ENCODE results near the gene MYH6.

Gene MYH6

GRCh38 chr14:23375527-23376251, 32.4 kb downstream of the MYH6 start:
- DNase-seq = no peak

DNA sequence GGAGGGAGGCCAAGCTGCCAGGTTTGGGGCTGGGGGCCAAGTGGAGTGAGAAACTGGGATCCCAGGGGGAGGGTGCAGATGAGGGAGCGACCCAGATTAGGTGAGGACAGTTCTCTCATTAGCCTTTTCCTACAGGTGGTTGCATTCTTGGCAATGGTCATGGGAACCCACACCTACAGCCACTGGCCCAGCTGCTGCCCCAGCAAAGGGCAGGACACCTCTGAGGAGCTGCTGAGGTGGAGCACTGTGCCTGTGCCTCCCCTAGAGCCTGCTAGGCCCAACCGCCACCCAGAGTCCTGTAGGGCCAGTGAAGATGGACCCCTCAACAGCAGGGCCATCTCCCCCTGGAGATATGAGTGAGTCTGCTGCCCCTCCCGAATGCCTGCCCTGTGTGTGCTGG, 35.0 kb downstream of the MYH6 start:
- DNase-seq = no peak

DNA sequence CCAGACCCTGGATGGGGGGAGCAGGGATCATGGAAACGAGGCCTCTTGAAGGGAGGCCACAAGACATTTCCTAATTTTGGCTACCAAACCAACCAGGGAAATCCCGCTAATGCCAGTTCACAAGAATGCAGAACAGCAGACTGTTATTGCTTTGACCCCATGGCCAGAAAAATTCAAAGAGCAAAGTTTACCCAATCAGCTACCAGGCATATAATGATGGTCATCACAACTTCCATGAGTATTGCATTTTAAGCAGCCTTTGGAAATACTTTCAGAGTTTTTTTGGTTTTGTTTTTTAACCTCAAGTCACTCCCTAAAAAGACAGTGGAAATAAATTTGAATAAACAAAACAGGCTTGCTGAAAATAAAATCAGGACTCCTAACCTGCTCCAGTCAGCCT, 35.6 kb downstream of the MYH6 start, which contains the start of gene IL25:
Gene IL25 (plus strand): TSS at position 301 of the 400 bp plus-strand sequence.
- DNase-seq = no peak

DNA sequence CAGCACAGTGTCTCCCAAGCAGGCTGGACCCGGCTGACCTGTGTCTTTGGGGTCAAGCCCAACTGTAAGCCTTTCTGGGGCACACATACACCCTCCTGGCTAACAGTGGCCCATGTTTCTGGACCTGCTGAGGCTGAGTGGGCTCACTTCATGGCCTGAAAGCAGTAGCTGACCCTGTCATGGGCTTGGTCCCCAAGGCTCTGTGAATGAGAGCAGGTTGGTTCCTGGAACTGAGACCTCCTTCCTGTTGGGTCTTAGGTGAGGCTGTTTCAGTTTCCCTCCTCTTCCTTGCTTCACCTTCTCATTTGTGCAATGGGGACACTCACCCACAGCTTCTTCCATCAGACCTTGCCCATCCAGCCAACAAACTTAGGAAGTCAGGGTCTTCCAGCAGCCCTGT, 36.2 kb downstream of the MYH6 start:
- DNase-seq = no peak

DNA sequence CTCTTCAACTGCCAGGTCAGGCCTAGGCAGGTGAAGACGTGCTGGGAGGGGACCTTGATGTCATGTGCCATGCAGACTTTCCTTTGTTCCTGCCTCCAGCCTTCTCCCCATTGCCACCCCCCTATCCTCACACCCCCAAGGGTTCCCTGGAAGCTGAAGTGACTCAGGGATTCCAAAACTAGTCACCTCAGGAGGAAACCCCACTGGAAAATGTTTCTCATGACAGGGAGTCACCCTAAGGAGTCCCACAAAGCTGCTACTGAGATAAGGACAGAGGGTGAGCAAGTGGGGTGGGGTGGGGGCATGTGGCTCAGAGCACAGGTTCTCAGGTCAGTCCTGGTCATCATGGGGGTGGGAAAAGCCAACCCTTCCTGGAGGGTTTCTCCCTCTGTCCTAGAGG, 37.9 kb downstream of the MYH6 start:
- no peak for DNase-seq

DNA sequence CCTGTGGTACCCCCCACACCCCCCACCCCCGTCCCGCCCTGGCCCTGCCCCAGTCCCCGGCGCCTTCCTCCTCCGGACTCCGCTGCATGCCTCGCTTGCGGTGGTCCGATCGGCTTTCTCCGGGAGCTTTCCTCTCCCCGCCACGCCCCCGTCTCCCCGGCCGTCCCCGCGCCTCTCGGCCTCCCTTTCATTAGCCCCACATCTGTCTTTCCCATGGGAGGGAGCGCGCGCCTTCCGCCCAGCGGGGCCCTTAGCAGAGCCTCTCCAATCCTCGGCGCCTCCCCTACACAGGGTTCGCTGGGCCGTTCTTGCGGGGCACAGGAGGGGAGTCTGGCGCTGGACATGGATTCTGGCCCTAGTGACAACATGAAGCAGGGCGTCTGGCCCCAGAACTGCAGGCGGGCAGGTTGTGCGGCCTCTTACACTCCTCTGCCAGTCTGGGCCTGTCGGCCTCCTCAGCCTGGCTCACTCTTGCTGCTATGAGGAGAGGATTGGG, 41.6 kb downstream of the MYH6 start:
- DNase-seq = no peak

DNA sequence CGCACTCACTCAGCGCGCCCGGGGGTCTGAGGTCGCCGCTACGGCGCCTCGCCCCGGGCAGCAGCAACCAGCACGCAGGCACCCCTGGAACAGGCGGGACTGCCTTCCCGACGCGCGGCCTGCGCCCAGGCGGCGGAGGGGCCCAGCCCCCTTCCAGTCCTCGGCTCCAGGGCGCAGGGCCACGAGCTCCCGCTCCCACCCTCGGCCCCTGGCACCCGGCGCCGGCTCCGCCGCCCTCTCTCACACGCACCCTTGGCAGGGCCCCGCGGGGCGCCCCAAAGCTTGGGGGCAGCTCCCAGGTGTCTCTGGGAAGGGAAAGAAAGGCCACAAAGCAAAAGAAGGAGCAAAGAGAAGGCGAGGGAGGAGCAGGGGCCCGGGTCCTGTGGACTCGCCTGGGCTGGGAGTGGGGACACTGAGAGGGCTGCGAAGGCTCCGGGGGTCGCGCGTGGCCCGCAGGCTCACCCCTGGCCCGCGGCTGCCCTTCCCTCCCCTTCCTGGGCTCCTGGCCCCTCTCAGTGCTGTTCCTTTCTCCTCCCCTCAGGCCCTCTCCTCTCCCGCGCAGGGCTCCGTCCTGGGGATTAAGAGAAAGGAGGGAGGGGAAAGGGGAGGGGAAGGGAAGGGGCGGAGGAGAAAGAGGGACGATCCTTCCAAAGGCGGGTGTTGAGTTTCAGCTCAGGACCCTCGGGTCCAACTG, 42.2 kb downstream of the MYH6 start:
- no peak for DNase-seq

- no peak for DNase-seq
Measured at GRCh38 chr14:23365036-23365731, 42.9 kb downstream of the MYH6 start, which contains the start of gene EFS. EFS (minus strand) TSS chr14:23365172; CDS start chr14:23365025, 147 bp downstream.

DNA sequence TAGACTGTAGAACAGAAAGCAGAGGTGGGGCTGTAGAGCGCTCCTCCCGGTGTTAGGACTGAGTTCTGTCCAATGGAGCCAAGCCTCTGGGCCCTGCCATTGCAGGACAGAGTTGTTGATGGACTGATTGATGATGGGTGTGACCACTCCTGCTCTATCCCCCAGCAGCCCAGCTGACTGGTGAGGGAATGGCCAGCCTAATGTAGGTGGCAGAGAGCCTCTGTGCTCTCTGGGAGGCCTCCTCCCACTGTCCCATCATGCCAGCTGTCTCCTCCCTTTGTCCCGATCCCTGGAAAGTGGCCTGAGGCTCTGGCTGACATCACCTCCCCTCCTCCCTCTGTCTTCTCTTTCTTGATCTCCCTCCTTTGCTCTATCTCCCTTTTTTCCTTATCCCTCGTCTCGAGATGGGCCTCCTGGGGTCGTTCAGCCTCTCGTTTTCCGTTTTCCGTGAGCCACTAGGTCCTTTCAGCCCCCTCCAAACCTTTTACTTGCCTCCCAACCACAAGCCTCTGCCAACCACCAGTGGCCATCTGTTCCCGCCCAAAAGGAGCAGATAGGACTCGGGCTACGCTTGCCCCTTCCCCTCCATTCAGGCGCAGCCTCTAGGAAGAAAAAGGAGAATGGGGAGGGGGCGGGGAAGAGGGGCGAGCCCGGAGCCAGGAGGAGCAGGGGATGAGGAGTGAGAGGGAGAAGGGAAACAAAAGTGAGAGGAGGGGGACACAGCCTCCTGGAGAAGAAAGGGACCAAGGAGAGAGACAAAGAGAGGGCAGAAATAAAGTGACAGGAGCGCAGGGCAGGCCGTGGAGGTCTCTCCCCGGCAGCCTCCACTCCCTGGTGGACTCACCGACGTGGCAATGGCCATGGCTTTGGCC, 43.7 kb downstream of the MYH6 start:
- DNase-seq = no peak

- no peak for DNase-seq
Measured at GRCh38 chr14:23362200-23362599, 45.9 kb downstream of the MYH6 start.

DNA sequence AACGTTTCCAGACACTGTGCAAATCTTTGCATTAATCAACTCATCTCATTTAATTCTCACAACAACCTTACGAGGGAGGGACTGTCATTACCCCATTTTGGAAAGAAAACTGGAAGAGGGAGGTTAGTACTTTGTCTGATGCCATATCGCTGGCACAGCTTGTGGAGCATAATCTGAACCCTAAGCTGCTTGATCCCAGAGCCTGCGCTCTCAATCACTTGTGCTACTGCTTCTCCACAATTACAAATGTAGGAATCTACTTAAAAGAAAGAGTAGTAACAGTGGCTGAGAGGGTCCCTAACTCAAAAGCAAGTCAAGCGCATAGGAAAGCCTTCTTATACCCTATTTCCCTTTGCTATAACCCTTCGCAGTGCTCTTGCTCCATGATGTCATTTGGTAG, 46.3 kb downstream of the MYH6 start:
- no peak for DNase-seq

DNA sequence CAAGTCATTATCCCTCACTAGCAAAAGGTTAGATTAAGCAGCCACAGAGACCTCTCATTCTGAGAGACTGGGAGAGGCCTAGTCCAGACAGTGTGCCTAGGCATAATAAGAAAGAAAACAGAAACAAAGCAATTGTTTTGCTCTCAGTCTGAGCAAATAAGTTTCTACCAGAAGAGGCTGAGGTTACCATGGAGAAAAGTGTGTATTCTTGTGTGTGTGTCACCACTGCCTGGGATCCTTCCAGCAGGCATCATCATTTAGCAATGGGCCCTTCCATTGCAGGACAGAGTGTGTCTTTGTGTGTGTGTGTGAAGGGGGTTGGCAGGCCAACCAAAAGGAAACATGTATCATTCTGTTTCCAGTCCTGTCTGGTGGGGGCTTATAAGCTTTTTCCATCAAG, 46.8 kb downstream of the MYH6 start:
- no peak for DNase-seq

DNA sequence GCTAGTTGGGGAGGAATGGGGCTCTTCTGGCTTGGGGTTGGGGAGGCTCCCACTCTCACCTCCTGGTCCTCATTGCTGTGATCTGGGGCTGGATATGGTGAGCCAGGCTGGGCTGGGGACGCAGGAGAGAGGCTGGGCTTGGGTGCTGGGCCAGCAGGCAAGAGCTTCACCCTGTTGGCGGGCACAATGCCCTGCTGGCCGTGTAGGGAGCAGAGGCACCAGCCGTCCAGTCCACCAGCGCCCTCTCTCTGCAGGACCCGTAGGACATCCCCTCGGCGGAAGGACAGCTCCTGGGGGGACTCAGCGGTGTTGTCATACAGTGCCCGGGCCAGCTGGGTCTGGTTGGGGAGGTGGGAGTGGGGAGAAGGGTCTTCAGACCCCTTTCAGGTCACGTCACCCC, 47.6 kb downstream of the MYH6 start:
- no peak for DNase-seq

DNA sequence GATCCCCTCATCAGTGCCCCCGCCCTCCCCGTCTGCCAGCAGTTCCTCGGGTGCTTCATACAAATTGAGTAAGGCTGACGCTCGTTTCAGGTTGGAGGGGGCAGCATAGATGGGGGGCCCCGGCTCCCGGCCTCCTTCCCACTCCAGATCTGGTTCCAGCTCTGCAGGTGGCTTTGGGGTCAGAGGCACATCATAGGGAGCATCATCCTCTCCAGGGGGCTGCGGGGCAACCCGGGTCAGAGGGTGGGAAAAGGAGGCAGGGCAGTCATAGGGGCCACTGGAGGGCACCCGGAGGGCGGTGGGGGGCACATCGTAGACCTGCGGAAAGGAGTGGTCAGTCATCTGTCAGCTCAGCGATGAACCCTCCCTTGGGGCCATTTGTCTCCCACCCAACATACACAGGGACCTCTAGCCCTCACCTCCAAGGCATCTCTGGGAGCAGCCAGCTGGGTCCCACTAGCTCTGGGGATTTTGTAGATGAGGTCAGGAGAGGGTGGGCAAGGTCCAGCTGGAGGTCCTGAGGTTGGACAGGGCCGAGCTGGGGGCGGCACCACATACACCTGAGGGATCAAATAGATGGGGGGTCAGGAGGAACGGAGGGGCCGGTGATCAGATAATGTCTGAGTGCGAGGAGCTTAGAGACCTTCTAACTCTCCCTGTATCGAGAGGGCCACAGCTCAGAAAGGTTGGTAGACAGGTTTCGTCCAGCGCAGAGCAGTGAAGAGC, 48.2 kb downstream of the MYH6 start:
- DNase-seq = no peak

- no peak for DNase-seq
Measured at GRCh38 chr14:23359167-23359626, 48.9 kb downstream of the MYH6 start.

DNA sequence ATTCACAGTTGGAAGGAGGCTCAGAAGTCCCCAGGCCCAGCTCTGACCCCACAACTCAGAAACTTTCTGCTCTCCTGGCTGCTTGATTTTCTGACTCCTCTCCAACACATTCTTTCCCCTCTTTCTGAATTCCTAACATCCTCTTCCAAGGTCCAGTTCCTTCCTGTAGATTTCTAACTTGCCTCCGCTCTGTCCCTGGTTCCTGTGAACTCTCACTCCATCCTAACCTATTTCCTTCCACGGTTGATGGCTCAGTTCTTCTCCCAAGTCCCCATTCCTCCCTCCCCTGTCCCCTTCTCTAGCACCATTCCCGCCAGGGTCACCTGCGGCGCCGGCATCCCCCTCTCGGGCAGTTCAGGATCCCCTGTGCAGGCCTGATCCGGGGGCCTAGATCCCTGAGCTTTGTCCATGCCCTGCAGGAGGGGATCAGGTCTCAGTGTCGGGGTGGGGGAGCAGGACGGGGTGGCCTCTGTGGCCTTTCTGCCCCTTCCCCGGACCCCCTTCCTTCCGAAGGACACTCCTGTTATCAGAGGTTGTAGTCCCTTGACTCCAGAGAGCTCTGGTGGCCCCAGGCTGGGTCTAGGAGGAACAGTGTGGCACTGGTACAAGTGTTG, 49.4 kb downstream of the MYH6 start:
- no peak for DNase-seq

- DNase-seq = no peak
Measured at GRCh38 chr14:23358042-23358441, 50.0 kb downstream of the MYH6 start.

- no peak for DNase-seq
Measured at GRCh38 chr14:23357261-23357660, 50.8 kb downstream of the MYH6 start.

DNA sequence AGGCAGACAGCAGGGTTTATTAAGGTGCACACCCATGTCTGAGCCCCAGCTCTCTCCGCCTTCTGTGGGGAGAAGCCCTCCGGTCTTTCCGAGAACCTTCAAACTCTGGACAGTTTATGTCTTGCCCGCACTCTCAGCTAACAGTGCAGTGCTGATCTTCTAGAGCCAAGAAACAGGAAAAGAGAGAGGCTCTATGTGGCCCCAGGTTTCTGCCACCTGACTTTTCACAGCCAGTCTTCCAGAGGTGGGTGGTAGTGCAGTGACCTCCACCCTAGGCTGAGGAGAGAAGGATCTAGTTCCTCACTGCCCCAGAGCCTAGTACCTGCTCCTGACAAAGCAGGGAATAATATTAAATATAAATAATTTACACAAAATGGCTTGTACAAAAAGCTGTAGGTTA, 51.4 kb downstream of the MYH6 start:
- no peak for DNase-seq

- DNase-seq = no peak
Measured at GRCh38 chr14:23355871-23356435, 52.1 kb downstream of the MYH6 start.

- no peak for DNase-seq
Measured at GRCh38 chr14:23354990-23355389, 53.1 kb downstream of the MYH6 start.
